ENCODE measurements around the gene SKIDA1. TPM values are rescaled to one million over a fixed set of nuclear protein-coding genes. Genes with fewer than 3 reads are reported as not detected.

SKIDA1 gene
- total and polyA plus RNA-seq, 2 of the 4 experiments (the other 2 are of a cell fraction): 0.36 to 0.72 TPM

DNA sequence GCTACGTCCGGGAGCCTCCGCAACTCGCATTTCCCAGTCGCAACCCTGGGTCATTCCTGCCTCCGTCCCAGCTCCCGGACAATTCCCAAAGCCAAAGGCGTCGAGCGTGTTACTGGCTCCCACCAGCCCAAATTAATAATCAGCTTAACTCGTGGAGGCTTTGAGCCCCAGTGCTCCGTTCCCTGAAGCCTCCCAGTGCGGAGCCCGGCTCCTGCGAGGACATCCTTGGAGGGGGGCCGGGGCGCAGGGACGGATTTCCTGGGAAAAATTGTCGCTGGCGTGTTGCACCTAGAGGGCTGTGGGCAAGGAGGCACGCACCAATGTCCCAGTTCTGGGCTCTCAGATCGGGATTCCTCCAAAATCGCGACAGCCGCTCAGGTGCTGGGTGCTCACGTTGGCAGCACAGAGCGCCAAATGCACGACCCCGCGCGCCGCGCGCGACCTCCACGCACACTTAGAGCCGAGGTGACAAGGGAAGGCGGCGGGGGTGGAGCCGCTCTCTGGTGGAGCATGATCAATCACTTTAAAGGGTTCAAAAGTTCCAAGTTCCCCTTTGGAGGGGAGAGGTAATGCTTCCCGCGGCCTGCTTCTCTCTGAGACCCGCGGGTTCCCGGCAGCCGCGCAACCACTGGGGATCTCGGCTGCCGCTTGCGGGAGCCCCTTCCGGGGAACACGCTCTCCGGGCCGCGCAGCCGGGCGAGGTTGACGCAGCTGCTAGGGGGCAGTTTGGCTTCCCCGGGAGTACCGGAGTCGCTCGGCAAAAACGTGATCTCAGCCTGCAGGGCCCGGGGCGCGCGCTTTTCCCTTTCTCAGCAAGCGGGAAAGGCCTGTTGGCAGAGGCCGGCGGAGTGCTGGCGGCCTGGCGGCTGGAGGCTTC is 25.5 kb downstream of the SKIDA1 start:
- Histone ChIP-seq H2BK5ac (ENCODE audit: low read depth, low read length, poor library complexity, severe bottlenecking) (no peak overlapping the region), H3K9me1 (ENCODE audit: insufficient read depth, low read length) (no peaks in the 10 kb centered on the region), H3K27me3 (ENCODE audit: control insufficient read depth, insufficient read depth, low read length) (peaks cover 5% of the 10 kb centered on the region), H3K4me1 (ENCODE audit: control insufficient read depth, insufficient read depth, low read length) (no peaks in the 10 kb centered on the region), H3K9me3 (ENCODE audit: control insufficient read depth, insufficient read depth, low read length) (no peaks in the 10 kb centered on the region), H3K14ac (replicated peaks; ENCODE audit: low read depth, low read length) (no peak overlapping the region), H4K20me1 (ENCODE audit: insufficient read depth, low read length) (no peaks in the 10 kb centered on the region), H3K18ac (ENCODE audit: low read depth, low read length) (no peak overlapping the region), H4K5ac (ENCODE audit: low read depth, low read length) (no peak overlapping the region), H2BK20ac (ENCODE audit: low read depth, low read length) (no peak overlapping the region), H2AK5ac (ENCODE audit: low read depth, low read length) (no peak overlapping the region), H3K9ac (ENCODE audit: low read depth, low read length) (no peak overlapping the region), H4K91ac (ENCODE audit: insufficient read depth, low read depth, low read length) (no peak overlapping the region), H3K27ac (ENCODE audit: insufficient read depth, low read length) (no peak overlapping the region), H3K4ac (ENCODE audit: low read depth, low read length) (no peak overlapping the region), H3K4me3 (ENCODE audit: insufficient read depth, low read depth, low read length) (no peak overlapping the region), H3K56ac (ENCODE audit: extremely low read depth, insufficient read depth, low read length) (no peak overlapping the region), H4K8ac (ENCODE audit: low read depth in 2 of 2, low read length in 2 of 2) (no peak overlapping the region), H3K4me2 (ENCODE audit: low read depth, low read length) (no peak overlapping the region), H2BK15ac (ENCODE audit: low read depth, low read length) (no peak overlapping the region), H3K79me1 (ENCODE audit: low read depth in 1 of 2, low read length in 2 of 2) (no peaks in the 10 kb centered on the region), H3K23ac (ENCODE audit: low read depth, low read length) (no peak overlapping the region), H2AFZ (replicated peaks; ENCODE audit: low read length, poor library complexity) (peak overlapping the region; percentile 25), H2BK120ac (ENCODE audit: low read depth, low read length) (no peak overlapping the region), H3K36me3 (ENCODE audit: control insufficient read depth, insufficient read depth, low read length) (no peaks in the 10 kb centered on the region), H2AK9ac (replicated peaks; ENCODE audit: low read depth, low read length, poor library complexity) (no peak overlapping the region)
- DNase-seq: no peak
- ChIA-PET POLR2A (ENCODE audit: unreplicated experiment) (no interaction called here), CTCF (no interaction called here)
- no TSS peak for BruUV-seq (replicated peaks)
- TF ChIP-seq MAZ (IDR thresholded peaks at IDR 0.05; ENCODE audit: borderline replicate concordance, low read depth, low read length) (no peak), BHLHE40 (IDR thresholded peaks at IDR 0.05; ENCODE audit: low read depth, low read length) (no peak), CEBPB (IDR thresholded peaks at IDR 0.05; ENCODE audit: low read depth, low read length) (no peak), FOS (IDR thresholded peaks at IDR 0.05; ENCODE audit: low read depth, low read length) (no peak), CHD1 (IDR thresholded peaks at IDR 0.05; ENCODE audit: low read depth, low read length) (no peak)
- intact Hi-C loops (cut with micrococcal nuclease) (loop anchor here (5.0 kb wide), 2 partner anchors 502 to 817 kb away; partner anchors contain the start of genes COMMD3 and DNAJC1), dilution Hi-C loops (cut with HindIII; ENCODE audit: low sequenced_read_pairs, unreplicated experiment) (no loop called here), in situ Hi-C loops (cut with MboI; ENCODE audit: low sequenced_read_pairs) (loop anchor here (5.0 to 25.0 kb wide), 8 partner anchors 37 to 1487 kb away; partner anchors contain the start of genes BMI1 and COMMD3)
- no peak for ATAC-seq (ENCODE audit: low read depth)
- 64% methylated on average over 44 of the region's 72 CpGs; no CpG with 5 or more reads in 1 of the 2 experiments for WGBS, 2 experiments (ENCODE audit: extremely low coverage in 2 of 2, insufficient read length in 1 of 2)
